Measurements from ENCODE around the gene MYL6. TPM values are rescaled to one million over a fixed set of nuclear protein-coding genes. Genes with fewer than 3 reads are reported as not detected.
A peak's percentile ranks its signal among the peaks of the same experiment; 100 is the strongest.

Gene MYL6
- total RNA-seq, 1 experiment from 2014 or later: 932 TPM

DNA sequence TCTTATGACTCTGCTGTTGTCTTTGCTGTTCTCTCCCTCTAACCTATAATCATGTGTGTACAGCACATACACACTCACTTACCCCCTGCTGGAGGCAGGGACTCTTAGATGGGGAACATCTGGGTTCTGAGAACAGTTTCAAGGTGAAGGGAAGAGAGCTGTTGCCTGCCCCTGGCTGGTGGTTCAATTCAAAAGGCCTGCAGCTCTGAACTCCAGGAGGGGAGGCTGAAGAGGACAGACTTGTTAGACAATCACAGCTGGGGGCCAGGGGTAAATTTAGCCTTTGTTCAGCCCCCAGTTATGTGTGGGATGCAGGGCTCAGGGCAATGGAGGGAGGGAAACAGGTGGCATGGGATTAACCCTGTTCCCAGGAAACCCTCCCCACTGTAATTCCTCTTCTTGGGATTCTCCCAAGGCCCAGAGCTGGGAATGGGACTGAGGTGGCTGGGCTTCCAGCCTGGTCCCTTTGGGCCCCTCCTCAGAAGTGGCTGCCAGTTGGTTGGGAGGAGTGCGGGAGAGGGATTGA, 3.9 kb upstream of the MYL6 start:
- H3K27ac Mint-ChIP-seq: no peak overlapping the region
- ChIA-PET CTCF (interaction anchor here (0.5 to 1.3 kb wide), 4 partner anchors 18 to 35 kb away, joined by 3 read pairs; partner anchors contain the start of genes ESYT1 and SMARCC2), POLR2A (no interaction called here)
- H3K4me1 Mint-ChIP-seq: peaks cover 25% of the 10 kb centered on the region
- H3K36me3 Mint-ChIP-seq: peaks cover 23% of the 10 kb centered on the region
- DNase-seq (ENCODE audit: low spot score) (no peak), ATAC-seq (no peak)
- TF ChIP-seq ZNF396 (CRISPR knock-in tag; IDR thresholded peaks at IDR 0.05; ENCODE audit: borderline replicate concordance) (no peak), SMAD4 (CRISPR knock-in tag; IDR thresholded peaks at IDR 0.05) (no peak), TP53 (CRISPR knock-in tag; IDR thresholded peaks at IDR 0.05) (no peak), ZNF232 (CRISPR knock-in tag; IDR thresholded peaks at IDR 0.05) (no peak), NFATC4 (CRISPR knock-in tag; IDR thresholded peaks at IDR 0.05) (no peak), GTF2I (CRISPR knock-in tag; conservative IDR thresholded peaks at IDR 0.05) (no peak), CREM (CRISPR knock-in tag; IDR thresholded peaks at IDR 0.05) (no peak), SMAD3 (CRISPR knock-in tag; IDR thresholded peaks at IDR 0.05; ENCODE audit: borderline replicate concordance) (no peak), MYBL2 (CRISPR knock-in tag; IDR thresholded peaks at IDR 0.05) (no peak), NFE2L1 (CRISPR knock-in tag; IDR thresholded peaks at IDR 0.05) (no peak)
- TF ChIP-seq, protein P1, sequence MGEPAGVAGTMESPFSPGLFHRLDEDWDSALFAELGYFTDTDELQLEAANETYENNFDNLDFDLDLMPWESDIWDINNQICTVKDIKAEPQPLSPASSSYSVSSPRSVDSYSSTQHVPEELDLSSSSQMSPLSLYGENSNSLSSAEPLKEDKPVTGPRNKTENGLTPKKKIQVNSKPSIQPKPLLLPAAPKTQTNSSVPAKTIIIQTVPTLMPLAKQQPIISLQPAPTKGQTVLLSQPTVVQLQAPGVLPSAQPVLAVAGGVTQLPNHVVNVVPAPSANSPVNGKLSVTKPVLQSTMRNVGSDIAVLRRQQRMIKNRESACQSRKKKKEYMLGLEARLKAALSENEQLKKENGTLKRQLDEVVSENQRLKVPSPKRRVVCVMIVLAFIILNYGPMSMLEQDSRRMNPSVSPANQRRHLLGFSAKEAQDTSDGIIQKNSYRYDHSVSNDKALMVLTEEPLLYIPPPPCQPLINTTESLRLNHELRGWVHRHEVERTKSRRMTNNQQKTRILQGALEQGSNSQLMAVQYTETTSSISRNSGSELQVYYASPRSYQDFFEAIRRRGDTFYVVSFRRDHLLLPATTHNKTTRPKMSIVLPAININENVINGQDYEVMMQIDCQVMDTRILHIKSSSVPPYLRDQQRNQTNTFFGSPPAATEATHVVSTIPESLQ (CRISPR knock-in tag; IDR thresholded peaks at IDR 0.05): no peak
- TF ChIP-seq, protein P2, sequence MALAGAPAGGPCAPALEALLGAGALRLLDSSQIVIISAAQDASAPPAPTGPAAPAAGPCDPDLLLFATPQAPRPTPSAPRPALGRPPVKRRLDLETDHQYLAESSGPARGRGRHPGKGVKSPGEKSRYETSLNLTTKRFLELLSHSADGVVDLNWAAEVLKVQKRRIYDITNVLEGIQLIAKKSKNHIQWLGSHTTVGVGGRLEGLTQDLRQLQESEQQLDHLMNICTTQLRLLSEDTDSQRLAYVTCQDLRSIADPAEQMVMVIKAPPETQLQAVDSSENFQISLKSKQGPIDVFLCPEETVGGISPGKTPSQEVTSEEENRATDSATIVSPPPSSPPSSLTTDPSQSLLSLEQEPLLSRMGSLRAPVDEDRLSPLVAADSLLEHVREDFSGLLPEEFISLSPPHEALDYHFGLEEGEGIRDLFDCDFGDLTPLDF (CRISPR knock-in tag; IDR thresholded peaks at IDR 0.05): no peak
- TF ChIP-seq, protein P3, sequence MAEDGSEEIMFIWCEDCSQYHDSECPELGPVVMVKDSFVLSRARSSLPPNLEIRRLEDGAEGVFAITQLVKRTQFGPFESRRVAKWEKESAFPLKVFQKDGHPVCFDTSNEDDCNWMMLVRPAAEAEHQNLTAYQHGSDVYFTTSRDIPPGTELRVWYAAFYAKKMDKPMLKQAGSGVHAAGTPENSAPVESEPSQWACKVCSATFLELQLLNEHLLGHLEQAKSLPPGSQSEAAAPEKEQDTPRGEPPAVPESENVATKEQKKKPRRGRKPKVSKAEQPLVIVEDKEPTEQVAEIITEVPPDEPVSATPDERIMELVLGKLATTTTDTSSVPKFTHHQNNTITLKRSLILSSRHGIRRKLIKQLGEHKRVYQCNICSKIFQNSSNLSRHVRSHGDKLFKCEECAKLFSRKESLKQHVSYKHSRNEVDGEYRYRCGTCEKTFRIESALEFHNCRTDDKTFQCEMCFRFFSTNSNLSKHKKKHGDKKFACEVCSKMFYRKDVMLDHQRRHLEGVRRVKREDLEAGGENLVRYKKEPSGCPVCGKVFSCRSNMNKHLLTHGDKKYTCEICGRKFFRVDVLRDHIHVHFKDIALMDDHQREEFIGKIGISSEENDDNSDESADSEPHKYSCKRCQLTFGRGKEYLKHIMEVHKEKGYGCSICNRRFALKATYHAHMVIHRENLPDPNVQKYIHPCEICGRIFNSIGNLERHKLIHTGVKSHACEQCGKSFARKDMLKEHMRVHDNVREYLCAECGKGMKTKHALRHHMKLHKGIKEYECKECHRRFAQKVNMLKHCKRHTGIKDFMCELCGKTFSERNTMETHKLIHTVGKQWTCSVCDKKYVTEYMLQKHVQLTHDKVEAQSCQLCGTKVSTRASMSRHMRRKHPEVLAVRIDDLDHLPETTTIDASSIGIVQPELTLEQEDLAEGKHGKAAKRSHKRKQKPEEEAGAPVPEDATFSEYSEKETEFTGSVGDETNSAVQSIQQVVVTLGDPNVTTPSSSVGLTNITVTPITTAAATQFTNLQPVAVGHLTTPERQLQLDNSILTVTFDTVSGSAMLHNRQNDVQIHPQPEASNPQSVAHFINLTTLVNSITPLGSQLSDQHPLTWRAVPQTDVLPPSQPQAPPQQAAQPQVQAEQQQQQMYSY (CRISPR knock-in tag; IDR thresholded peaks at IDR 0.05): no peak
- TF ChIP-seq, protein P4, sequence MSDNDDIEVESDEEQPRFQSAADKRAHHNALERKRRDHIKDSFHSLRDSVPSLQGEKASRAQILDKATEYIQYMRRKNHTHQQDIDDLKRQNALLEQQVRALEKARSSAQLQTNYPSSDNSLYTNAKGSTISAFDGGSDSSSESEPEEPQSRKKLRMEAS (CRISPR knock-in tag; IDR thresholded peaks at IDR 0.05): no peak
- TF ChIP-seq, protein P5, sequence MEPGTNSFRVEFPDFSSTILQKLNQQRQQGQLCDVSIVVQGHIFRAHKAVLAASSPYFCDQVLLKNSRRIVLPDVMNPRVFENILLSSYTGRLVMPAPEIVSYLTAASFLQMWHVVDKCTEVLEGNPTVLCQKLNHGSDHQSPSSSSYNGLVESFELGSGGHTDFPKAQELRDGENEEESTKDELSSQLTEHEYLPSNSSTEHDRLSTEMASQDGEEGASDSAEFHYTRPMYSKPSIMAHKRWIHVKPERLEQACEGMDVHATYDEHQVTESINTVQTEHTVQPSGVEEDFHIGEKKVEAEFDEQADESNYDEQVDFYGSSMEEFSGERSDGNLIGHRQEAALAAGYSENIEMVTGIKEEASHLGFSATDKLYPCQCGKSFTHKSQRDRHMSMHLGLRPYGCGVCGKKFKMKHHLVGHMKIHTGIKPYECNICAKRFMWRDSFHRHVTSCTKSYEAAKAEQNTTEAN (CRISPR knock-in tag; IDR thresholded peaks at IDR 0.05): no peak
- H3K9me3 Mint-ChIP-seq: no peaks in the 10 kb centered on the region
- H3K4me3 Mint-ChIP-seq: no peak overlapping the region
- H3K27me3 Mint-ChIP-seq (ENCODE audit: low read depth): no peaks in the 10 kb centered on the region

DNA sequence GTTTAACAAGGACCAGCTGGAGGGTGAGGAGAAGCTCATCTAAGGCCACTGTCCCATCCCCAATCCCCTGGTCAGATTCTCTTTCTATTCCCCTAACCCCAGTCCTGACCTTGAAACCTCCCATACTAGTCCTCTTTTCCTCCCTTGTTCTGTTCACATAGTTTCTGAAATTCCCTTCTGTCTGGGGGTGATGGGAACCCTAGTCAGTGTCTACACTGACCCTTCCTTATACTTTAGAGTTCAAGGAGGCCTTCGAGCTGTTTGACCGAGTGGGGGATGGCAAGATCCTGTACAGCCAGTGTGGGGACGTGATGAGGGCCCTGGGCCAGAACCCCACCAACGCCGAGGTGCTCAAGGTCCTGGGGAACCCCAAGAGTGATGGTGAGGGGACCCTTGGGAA, 3.3 kb upstream of the MYL6 start:
- H3K4me1 Mint-ChIP-seq: peaks cover 30% of the 10 kb centered on the region
- ATAC-seq (no peak), DNase-seq (ENCODE audit: low spot score) (no peak)
- no peak for TF ChIP-seq MXD4 (CRISPR knock-in tag; IDR thresholded peaks at IDR 0.05; ENCODE audit: borderline replicate concordance)
- TF ChIP-seq, protein P6, sequence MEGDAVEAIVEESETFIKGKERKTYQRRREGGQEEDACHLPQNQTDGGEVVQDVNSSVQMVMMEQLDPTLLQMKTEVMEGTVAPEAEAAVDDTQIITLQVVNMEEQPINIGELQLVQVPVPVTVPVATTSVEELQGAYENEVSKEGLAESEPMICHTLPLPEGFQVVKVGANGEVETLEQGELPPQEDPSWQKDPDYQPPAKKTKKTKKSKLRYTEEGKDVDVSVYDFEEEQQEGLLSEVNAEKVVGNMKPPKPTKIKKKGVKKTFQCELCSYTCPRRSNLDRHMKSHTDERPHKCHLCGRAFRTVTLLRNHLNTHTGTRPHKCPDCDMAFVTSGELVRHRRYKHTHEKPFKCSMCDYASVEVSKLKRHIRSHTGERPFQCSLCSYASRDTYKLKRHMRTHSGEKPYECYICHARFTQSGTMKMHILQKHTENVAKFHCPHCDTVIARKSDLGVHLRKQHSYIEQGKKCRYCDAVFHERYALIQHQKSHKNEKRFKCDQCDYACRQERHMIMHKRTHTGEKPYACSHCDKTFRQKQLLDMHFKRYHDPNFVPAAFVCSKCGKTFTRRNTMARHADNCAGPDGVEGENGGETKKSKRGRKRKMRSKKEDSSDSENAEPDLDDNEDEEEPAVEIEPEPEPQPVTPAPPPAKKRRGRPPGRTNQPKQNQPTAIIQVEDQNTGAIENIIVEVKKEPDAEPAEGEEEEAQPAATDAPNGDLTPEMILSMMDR (IDR thresholded peaks at IDR 0.05): no peak
- H3K27me3 Mint-ChIP-seq (ENCODE audit: low read depth): no peaks in the 10 kb centered on the region
- H3K27ac Mint-ChIP-seq: peak overlapping the region; percentile 55; the same call in 1 of the 2 replicates
- CTCF ChIA-PET: interaction anchor here (0.9 to 1.3 kb wide), 4 partner anchors 27 to 161 kb away, joined by 3 read pairs; partner anchors contain the start of genes CNPY2, ESYT1 and SMARCC2
- peaks cover 25% of the 10 kb centered on the region for H3K36me3 Mint-ChIP-seq
- no peak overlapping the region for H3K4me3 Mint-ChIP-seq
- H3K9me3 Mint-ChIP-seq: no peaks in the 10 kb centered on the region
- POLR2A ChIA-PET: no interaction called here
